CD4-positive, alpha-beta T cell (primary cell): ENCODE results near the gene SNAPC3. TPM values are rescaled to one million over a fixed set of nuclear protein-coding genes. Genes with fewer than 3 reads are reported as not detected.

ENCODE experiments used
- ATAC-seq: fragments of 200-7000 bp; cut with Tn5 transposase; one replicate; pipeline ENCODE4 v1.10.0; 2022; ENCODE audit warnings: mild to moderate bottlenecking; ENCODE audit not compliant: poor library complexity
- CTCF ChIA-PET: fragments of 350-600 bp; sonication (Branson Sonifier 250); formaldehyde crosslinking; loops from one replicate; lab custom pipeline; 2021; ENCODE audit warnings: antibody characterized with exemption, inconsistent platforms; lab: Charles Lee
- POLR2A ChIA-PET: fragments of 350-600 bp; sonication (Branson Sonifier 250); formaldehyde crosslinking; loops from one replicate; lab custom pipeline; 2021; ENCODE audit warnings: antibody characterized with exemption, inconsistent platforms; lab: Charles Lee
- DNase-seq, 14 experiments: peaks; one replicate each; pipeline ENCODE4 v3.0.0-alpha.2; 2013 to 2020; ENCODE audit warnings: mixed read lengths in 2 of 14
- H3K27ac ChIP-seq, 2 donors: one replicate each; pipeline versions ENCODE4 v1.5.1 to v1.7.0; 2013; ENCODE audit warnings: low read length in 2 of 2, low read depth in 1 of 2, mild to moderate bottlenecking in 1 of 2
- H3K27me3 ChIP-seq, 2 experiments: 1 replicate in 1 of 2; 2 replicates in 1 of 2; pipeline versions ENCODE4 v1.6.1 to v1.7.0; 2013; ENCODE audit warnings: low read length in 2 of 2, control low read depth in 1 of 2, mild to moderate bottlenecking in 1 of 2, moderate library complexity in 1 of 2; ENCODE audit not compliant: insufficient read depth in 2 of 2, control insufficient read depth in 1 of 2
- H3K36me3 ChIP-seq: one replicate; pipeline ENCODE4 v1.6.1; 2013; ENCODE audit warnings: low read length, control low read depth; ENCODE audit not compliant: insufficient read depth
- H3K4me1 ChIP-seq: one replicate; pipeline ENCODE4 v1.6.1; 2013; ENCODE audit warnings: low read length, control low read depth; ENCODE audit not compliant: insufficient read depth
- H3K4me3 ChIP-seq: one replicate; pipeline ENCODE4 v1.5.1; 2013; ENCODE audit warnings: mild to moderate bottlenecking, low read length, moderate library complexity
- H3K9me3 ChIP-seq, 2 experiments: 1 replicate in 1 of 2; 2 replicates in 1 of 2; pipeline versions ENCODE4 v1.6.1 to v1.7.0; 2013; ENCODE audit warnings: low read length in 2 of 2, mild to moderate bottlenecking in 2 of 2, control low read depth in 1 of 2, moderate library complexity in 1 of 2; ENCODE audit not compliant: control insufficient read depth in 1 of 2, insufficient read depth in 1 of 2
- H3K27ac Mint-ChIP-seq: one replicate; pipeline ENCODE4 v1.8.0; 2020; ENCODE audit warnings: mixed read lengths
- H3K27me3 Mint-ChIP-seq: one replicate; pipeline ENCODE4 v1.8.0; 2021; ENCODE audit warnings: mixed read lengths
- H3K36me3 Mint-ChIP-seq: one replicate; pipeline ENCODE4 v1.8.0; 2021; ENCODE audit warnings: low read depth, mixed read lengths
- H3K4me1 Mint-ChIP-seq: one replicate; pipeline ENCODE4 v1.8.0; 2021; ENCODE audit warnings: low read depth, mixed read lengths
- H3K4me3 Mint-ChIP-seq: one replicate; pipeline ENCODE4 v1.8.0; 2020; ENCODE audit warnings: mild to moderate bottlenecking, mixed read lengths
- H3K9me3 Mint-ChIP-seq: one replicate; pipeline ENCODE4 v1.8.0; 2020; ENCODE audit warnings: mixed read lengths
- CTCF ChIP-seq: fragments of 200-600 bp; IDR thresholded peaks from one replicate; pipeline ENCODE4 v1.8.0; 2022; ENCODE audit warnings: antibody characterized with exemption, mild to moderate bottlenecking
- intact Hi-C, 2 experiments: fragments of 100-400 bp; cut with DNase I in 1 of 2; cut with micrococcal nuclease in 1 of 2; formaldehyde crosslinking; loops; one replicate each; pipeline versions ENCODE4 v1.15.1 to v1.9.0; 2023 to 2025; cut with DNase I, micrococcal nuclease
- total RNA-seq, 174 experiments: library from RNA in 2 of 174; stranded (reverse) in 2 of 174; gene quantifications; one replicate each; pipeline ENCODE4 v1.2.3 and lab custom pipeline; 2021 to 2026

SNAPC3 gene
- total RNA-seq, 2 experiments from 2014 or later = 3.3 to 4.7 TPM

- Mint-ChIP-seq H3K27ac (peak overlapping the region; percentile 24), H3K36me3 (peaks cover 78% of the 10 kb centered on the region), H3K4me1 (peaks cover 49% of the 10 kb centered on the region), H3K9me3 (no peaks in the 10 kb centered on the region), H3K4me3 (no peak overlapping the region), H3K27me3 (no peaks in the 10 kb centered on the region)
- Histone ChIP-seq H3K36me3 (peaks cover 75% of the 10 kb centered on the region), H3K9me3 (no peaks in the 10 kb centered on the region), H3K27me3 (no peaks in the 10 kb centered on the region), H3K4me3 (no peak overlapping the region), H3K4me1 (no peaks in the 10 kb centered on the region), H3K27ac (no peak overlapping the region)
- intact Hi-C loops = loop anchor here (5.0 kb wide), 2 partner anchors 128 to 273 kb away; no protein-coding TSS in a partner anchor
- POLR2A ChIA-PET = interaction anchor here (2.9 kb wide), 1 partner anchor 26 kb away, joined by 10 read pairs; the partner anchor contains the start of gene PSIP1
- DNase-seq (no peak), ATAC-seq (no peak)
- TF ChIP-seq CTCF = no peak
- CTCF ChIA-PET = interaction anchor here (0.7 to 0.8 kb wide), 2 partner anchors 63 to 135 kb away, joined by 3 read pairs; no protein-coding TSS in a partner anchor
These were observed 62.1 kb downstream of the SNAPC3 start for GRCh38 chr9:15484802-15485201.

- intact Hi-C loops = loop anchor here in 1 of 2 experiments (2.0 to 5.0 kb wide), 3 partner anchors 121 to 274 kb away; no protein-coding TSS in a partner anchor
- Mint-ChIP-seq H3K27ac (peak overlapping the region; percentile 24), H3K4me1 (peaks cover 49% of the 10 kb centered on the region), H3K36me3 (peaks cover 78% of the 10 kb centered on the region), H3K27me3 (no peaks in the 10 kb centered on the region), H3K9me3 (no peaks in the 10 kb centered on the region), H3K4me3 (no peak overlapping the region)
- ATAC-seq (peak; percentile 70), DNase-seq (peak in 3 of 14 experiments; percentile 33 to 54 (median 50))
- Histone ChIP-seq H3K27me3 (no peaks in the 10 kb centered on the region), H3K36me3 (peaks cover 66% of the 10 kb centered on the region), H3K4me3 (no peak overlapping the region), H3K9me3 (no peaks in the 10 kb centered on the region), H3K27ac (no peak overlapping the region), H3K4me1 (no peaks in the 10 kb centered on the region)
- POLR2A ChIA-PET = no interaction called here
- CTCF ChIA-PET = interaction anchor here (0.8 to 1.1 kb wide), 2 partner anchors 36 to 136 kb away, joined by 3 read pairs; no protein-coding TSS in a partner anchor
- TF ChIP-seq CTCF = peak; percentile 61
These were observed 63.4 kb downstream of the SNAPC3 start for GRCh38 chr9:15485836-15486666.

GRCh38 chr9:15491950-15492349 is 69.3 kb downstream of the SNAPC3 start:
- peaks cover 77% of the 10 kb centered on the region for H3K36me3 Mint-ChIP-seq
- no peak for ATAC-seq
- intact Hi-C loops = loop anchor here in 1 of 2 experiments (5.0 kb wide), 1 partner anchor 215 kb away; no protein-coding TSS in a partner anchor

More at GRCh38 chr9:15491950-15492349, 69.3 kb downstream of the SNAPC3 start:
- peaks cover 7% of the 10 kb centered on the region for H3K4me1 ChIP-seq
- Mint-ChIP-seq H3K27me3 (no peaks in the 10 kb centered on the region), H3K9me3 (no peaks in the 10 kb centered on the region), H3K4me1 (peaks cover 62% of the 10 kb centered on the region), H3K4me3 (no peak overlapping the region), H3K27ac (peak overlapping the region; percentile 37)
- H3K9me3 ChIP-seq = peaks cover 0 to 7% of the 10 kb centered on the region in 2 experiments
- ChIA-PET POLR2A (no interaction called here), CTCF (no interaction called here)
- no peak overlapping the region for H3K4me3 ChIP-seq
- H3K36me3 ChIP-seq = peaks cover 41% of the 10 kb centered on the region
- TF ChIP-seq CTCF = no peak
- no peak for DNase-seq
- H3K27ac ChIP-seq = no peak overlapping the region
- H3K27me3 ChIP-seq = no peaks in the 10 kb centered on the region
